ENCODE data around the gene TMED8.

The TMED8 gene

DNA sequence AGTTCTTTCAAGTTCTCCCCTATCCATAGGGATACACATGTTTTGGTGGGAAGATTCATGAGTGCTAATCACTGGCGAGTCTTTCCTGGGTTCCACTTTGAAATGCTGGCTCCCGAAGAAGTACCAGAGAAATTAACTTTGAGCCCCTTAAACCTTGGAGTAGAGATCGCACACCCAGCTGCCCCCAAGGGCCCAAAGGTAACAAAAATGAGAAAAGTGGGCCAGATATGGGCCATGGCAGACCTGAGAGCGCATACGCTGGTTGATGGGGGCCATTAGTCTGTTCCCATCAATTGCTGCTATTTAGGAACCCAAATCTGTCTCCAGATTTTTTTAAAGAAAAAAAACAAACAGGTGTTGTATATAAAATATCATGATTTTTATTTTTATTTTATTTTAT is 53.9 kb downstream of the TMED8 start:
- no peaks in the 10 kb centered on the region for H3K27me3 ChIP-seq (ENCODE audit: insufficient read depth, low read length, poor library complexity)
- peak overlapping the region; percentile 84; the same call in 1 of the 2 replicates for H3K4me2 ChIP-seq (ENCODE audit: insufficient read depth, low read length)
- H3K4me1 ChIP-seq (ENCODE audit: insufficient read depth, low read length) = peaks cover 25% of the 10 kb centered on the region
- 0 out of 2 replicates have a peak, but pooled peaks cover 5% of the 10 kb centered on the region for H4K20me1 ChIP-seq (ENCODE audit: insufficient read depth, low read length)
- H2AFZ ChIP-seq (ENCODE audit: low read depth, low read length) = no peak overlapping the region
- ATAC-seq (ENCODE audit: insufficient read depth, low read depth) (no peak), DNase-seq (no peak)
- no peak overlapping the region for H3K4me3 ChIP-seq (ENCODE audit: low read depth in 1 of 2, low read length in 2 of 2)
- H3K9ac ChIP-seq (ENCODE audit: low read depth, low read length) = no peak overlapping the region
- H3K79me2 ChIP-seq (ENCODE audit: insufficient read depth, low read length) = peaks cover 19% of the 10 kb centered on the region
- H3K27ac ChIP-seq (ENCODE audit: low read length) = no peak overlapping the region
- TF ChIP-seq, protein P1, sequence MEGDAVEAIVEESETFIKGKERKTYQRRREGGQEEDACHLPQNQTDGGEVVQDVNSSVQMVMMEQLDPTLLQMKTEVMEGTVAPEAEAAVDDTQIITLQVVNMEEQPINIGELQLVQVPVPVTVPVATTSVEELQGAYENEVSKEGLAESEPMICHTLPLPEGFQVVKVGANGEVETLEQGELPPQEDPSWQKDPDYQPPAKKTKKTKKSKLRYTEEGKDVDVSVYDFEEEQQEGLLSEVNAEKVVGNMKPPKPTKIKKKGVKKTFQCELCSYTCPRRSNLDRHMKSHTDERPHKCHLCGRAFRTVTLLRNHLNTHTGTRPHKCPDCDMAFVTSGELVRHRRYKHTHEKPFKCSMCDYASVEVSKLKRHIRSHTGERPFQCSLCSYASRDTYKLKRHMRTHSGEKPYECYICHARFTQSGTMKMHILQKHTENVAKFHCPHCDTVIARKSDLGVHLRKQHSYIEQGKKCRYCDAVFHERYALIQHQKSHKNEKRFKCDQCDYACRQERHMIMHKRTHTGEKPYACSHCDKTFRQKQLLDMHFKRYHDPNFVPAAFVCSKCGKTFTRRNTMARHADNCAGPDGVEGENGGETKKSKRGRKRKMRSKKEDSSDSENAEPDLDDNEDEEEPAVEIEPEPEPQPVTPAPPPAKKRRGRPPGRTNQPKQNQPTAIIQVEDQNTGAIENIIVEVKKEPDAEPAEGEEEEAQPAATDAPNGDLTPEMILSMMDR (IDR thresholded peaks at IDR 0.05; ENCODE audit: borderline replicate concordance, extremely low read depth, low read length, poor library complexity, severe bottlenecking) = no peak
- TF ChIP-seq EZH2 (IDR thresholded peaks at IDR 0.05; ENCODE audit: borderline replicate concordance, low read depth, low read length, severe bottlenecking) = no peak
- no peaks in the 10 kb centered on the region for H3K36me3 ChIP-seq (ENCODE audit: insufficient read depth, low read length)
- H3K9me3 ChIP-seq (ENCODE audit: insufficient read depth, low read length, severe bottlenecking) = no peaks in the 10 kb centered on the region

DNA sequence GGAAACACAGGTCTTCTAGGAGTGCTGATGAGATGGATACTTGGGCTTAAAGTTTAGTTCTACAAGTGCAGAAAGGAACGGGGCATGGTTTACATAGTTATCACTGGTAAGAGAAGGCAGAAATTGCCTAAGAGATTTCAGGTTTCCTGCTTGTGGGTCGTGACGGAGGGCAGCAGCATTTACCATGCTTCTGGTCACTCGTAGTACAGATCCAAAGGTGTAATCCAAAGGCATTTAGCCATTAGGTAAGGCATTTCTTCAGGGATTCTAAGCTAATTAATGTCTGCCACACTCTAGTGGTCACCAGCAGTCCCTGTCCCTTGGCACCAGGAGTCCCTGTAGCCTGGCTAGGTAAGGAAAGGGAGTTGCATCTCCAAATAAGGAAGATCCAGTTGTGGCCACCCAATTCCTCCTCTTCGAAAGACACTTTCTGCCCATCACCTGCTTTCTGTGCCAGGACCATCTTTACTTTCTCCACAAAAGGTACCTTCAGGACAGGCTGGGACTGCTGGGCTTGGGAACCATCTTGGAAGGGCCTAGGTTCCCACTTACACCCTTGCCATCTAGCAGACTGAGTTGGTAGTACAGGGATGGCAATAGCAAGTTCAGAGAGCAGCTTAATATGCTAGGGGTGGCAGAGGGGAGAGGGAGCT is 54.5 kb downstream of the TMED8 start:
- peak overlapping the region; percentile 84 for H3K27ac ChIP-seq (ENCODE audit: low read length)
- peaks cover 19% of the 10 kb centered on the region for H3K79me2 ChIP-seq (ENCODE audit: insufficient read depth, low read length)
- peak overlapping the region; percentile 84 for H3K4me2 ChIP-seq (ENCODE audit: insufficient read depth, low read length)
- no peak for DNase-seq
- H3K9me3 ChIP-seq (ENCODE audit: insufficient read depth, low read length, severe bottlenecking) = no peaks in the 10 kb centered on the region
- H3K27me3 ChIP-seq (ENCODE audit: insufficient read depth, low read length, poor library complexity) = no peaks in the 10 kb centered on the region
- H3K4me3 ChIP-seq (ENCODE audit: low read depth in 1 of 2, low read length in 2 of 2) = peak overlapping the region; percentile 77 to 93; a peak in 3 of 4 replicates
- ATAC-seq (ENCODE audit: insufficient read depth, low read depth) = no peak
- TF ChIP-seq EZH2 (IDR thresholded peaks at IDR 0.05; ENCODE audit: borderline replicate concordance, low read depth, low read length, severe bottlenecking) = no peak
- TF ChIP-seq, protein P1 (IDR thresholded peaks at IDR 0.05; ENCODE audit: borderline replicate concordance, extremely low read depth, low read length, poor library complexity, severe bottlenecking) = no peak
- H3K36me3 ChIP-seq (ENCODE audit: insufficient read depth, low read length) = no peaks in the 10 kb centered on the region
- H2AFZ ChIP-seq (ENCODE audit: low read depth, low read length) = peak overlapping the region; percentile 87
- H3K9ac ChIP-seq (ENCODE audit: low read depth, low read length) = peak overlapping the region; percentile 73
- 0 out of 2 replicates have a peak, but pooled peaks cover 5% of the 10 kb centered on the region for H4K20me1 ChIP-seq (ENCODE audit: insufficient read depth, low read length)
- peaks cover 25% of the 10 kb centered on the region for H3K4me1 ChIP-seq (ENCODE audit: insufficient read depth, low read length)

DNA sequence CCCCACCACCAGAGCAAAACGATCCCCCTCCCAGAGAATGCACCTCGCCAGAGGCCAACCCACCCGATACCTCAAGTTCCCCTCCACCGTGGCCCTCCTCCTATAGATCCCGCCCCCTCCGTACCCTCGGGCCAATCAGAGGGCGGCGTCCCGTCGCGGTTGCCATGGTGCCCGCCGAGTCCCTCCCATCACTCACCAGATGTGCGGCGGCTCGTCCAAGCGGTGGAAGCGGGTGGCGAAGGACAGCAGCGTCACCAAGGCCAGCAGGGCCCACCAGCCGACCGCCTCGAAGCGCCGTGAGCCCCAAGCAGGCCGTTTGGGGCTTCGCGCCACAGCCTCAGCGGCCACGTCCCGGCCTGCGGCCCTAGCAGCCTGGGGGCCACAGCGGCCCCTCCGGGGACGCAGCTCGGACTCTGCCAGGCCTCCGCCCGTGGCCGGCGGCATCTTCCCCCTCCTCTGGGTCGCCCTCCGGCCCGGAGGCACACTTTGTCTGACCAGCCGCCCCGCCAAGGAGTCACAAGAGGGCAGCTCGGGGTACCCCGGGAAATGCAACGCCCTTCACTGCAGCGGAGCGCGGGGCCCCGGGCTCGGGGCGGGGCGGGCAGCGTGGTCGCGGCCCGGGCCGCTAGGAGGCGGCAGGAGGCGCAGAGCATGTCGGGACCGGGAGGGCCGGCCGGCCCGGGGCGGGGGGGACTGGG is 56.5 kb downstream of the TMED8 start, which contains the start of gene POMT2:
Gene POMT2 (minus strand): TSS at position 646 of the 698 bp plus-strand sequence. CDS start 202 bp downstream, at position 444.
- H3K4me1 ChIP-seq (ENCODE audit: insufficient read depth, low read length) = peaks cover 25% of the 10 kb centered on the region
- peaks cover 23% of the 10 kb centered on the region for H3K79me2 ChIP-seq (ENCODE audit: insufficient read depth, low read length)
- H3K4me3 ChIP-seq (ENCODE audit: low read depth in 1 of 2, low read length in 2 of 2) = peak within 1 kb of the TSS; percentile 77 to 93; a peak in 3 of 4 replicates
- peak within 1 kb of the TSS; percentile 73 for H3K9ac ChIP-seq (ENCODE audit: low read depth, low read length)
- peak; percentile 70 for ATAC-seq (ENCODE audit: insufficient read depth, low read depth)
- DNase-seq = peak; percentile 93
- peak within 1 kb of the TSS; percentile 92 for H2AFZ ChIP-seq (ENCODE audit: low read depth, low read length)
- H3K9me3 ChIP-seq (ENCODE audit: insufficient read depth, low read length, severe bottlenecking) = no peaks in the 10 kb centered on the region
- H3K27ac ChIP-seq (ENCODE audit: low read length) = peak within 1 kb of the TSS; percentile 89
- peaks cover 5% of the 10 kb centered on the region; the same call in 1 of the 2 replicates for H4K20me1 ChIP-seq (ENCODE audit: insufficient read depth, low read length)
- peak within 1 kb of the TSS; percentile 84 for H3K4me2 ChIP-seq (ENCODE audit: insufficient read depth, low read length)
- no peaks in the 10 kb centered on the region for H3K36me3 ChIP-seq (ENCODE audit: insufficient read depth, low read length)
- H3K27me3 ChIP-seq (ENCODE audit: insufficient read depth, low read length, poor library complexity) = no peaks in the 10 kb centered on the region
- TF ChIP-seq EZH2 (IDR thresholded peaks at IDR 0.05; ENCODE audit: borderline replicate concordance, low read depth, low read length, severe bottlenecking) = no peak
- TF ChIP-seq, protein P1 (IDR thresholded peaks at IDR 0.05; ENCODE audit: borderline replicate concordance, extremely low read depth, low read length, poor library complexity, severe bottlenecking) = peak; percentile 39

Data from DND-41 (cell line).